ENCODE results near the gene OR5C1. TPM values are rescaled to one million over a fixed set of nuclear protein-coding genes. Genes with fewer than 3 reads are reported as not detected.

OR5C1 gene
- total RNA-seq, 1 experiment from 2014 or later = not detected

- TF ChIP-seq USF2 (CRISPR knock-in tag; IDR thresholded peaks at IDR 0.05) = no peak
- no peak for TF ChIP-seq ZNF423 (CRISPR knock-in tag; IDR thresholded peaks at IDR 0.05)
- TF ChIP-seq SOX15 (CRISPR knock-in tag; IDR thresholded peaks at IDR 0.05) = no peak
- TF ChIP-seq KAT7 (CRISPR knock-in tag; IDR thresholded peaks at IDR 0.05; ENCODE audit: borderline replicate concordance) = no peak
- no peak for TF ChIP-seq MLX (CRISPR knock-in tag; IDR thresholded peaks at IDR 0.05)
- TF ChIP-seq ATF1 (CRISPR knock-in tag; IDR thresholded peaks at IDR 0.05) = no peak
- no peak for TF ChIP-seq ERG (CRISPR knock-in tag; IDR thresholded peaks at IDR 0.05)
- no peak for TF ChIP-seq E2F5 (CRISPR knock-in tag; IDR thresholded peaks at IDR 0.05)
- TF ChIP-seq JUN (CRISPR knock-in tag; IDR thresholded peaks at IDR 0.05) = no peak
These were observed 31.7 kb downstream of the OR5C1 start (continued) for GRCh38 chr9:122820490-122820845.

GRCh38 chr9:122821278-122821943, 32.7 kb downstream of the OR5C1 start:
- no peak for ATAC-seq

GRCh38 chr9:122822056-122822455, 33.3 kb downstream of the OR5C1 start:
- H3K9me3 Mint-ChIP-seq = no peaks in the 10 kb centered on the region
- H3K27me3 Mint-ChIP-seq (ENCODE audit: low read depth) = no peaks in the 10 kb centered on the region
- ATAC-seq = no peak
- no peak for DNase-seq (ENCODE audit: low spot score)
- H3K27ac Mint-ChIP-seq = no peak overlapping the region
- CTCF ChIA-PET = no interaction called here
- no peak overlapping the region for H3K4me3 Mint-ChIP-seq
- peaks cover 6% of the 10 kb centered on the region for H3K4me1 Mint-ChIP-seq
- POLR2A ChIA-PET = no interaction called here
- H3K36me3 Mint-ChIP-seq = peaks cover 50% of the 10 kb centered on the region
- TF ChIP-seq EMX1 (CRISPR knock-in tag; IDR thresholded peaks at IDR 0.05) = no peak
- TF ChIP-seq PRRX2 (CRISPR knock-in tag; IDR thresholded peaks at IDR 0.05) = no peak
- TF ChIP-seq ATF3 (CRISPR knock-in tag; conservative IDR thresholded peaks at IDR 0.05) = no peak
- TF ChIP-seq AFF4 (CRISPR knock-in tag; IDR thresholded peaks at IDR 0.05; ENCODE audit: borderline replicate concordance) = no peak
- no peak for TF ChIP-seq ZBTB43 (CRISPR knock-in tag; IDR thresholded peaks at IDR 0.05)
- no peak for TF ChIP-seq RORB (CRISPR knock-in tag; IDR thresholded peaks at IDR 0.05)
- no peak for TF ChIP-seq E2F5 (CRISPR knock-in tag; IDR thresholded peaks at IDR 0.05)

More at GRCh38 chr9:122821278-122821943, 32.7 kb downstream of the OR5C1 start:
- Mint-ChIP-seq H3K4me1 (no peaks in the 10 kb centered on the region), H3K9me3 (no peaks in the 10 kb centered on the region), H3K27ac (no peak overlapping the region), H3K36me3 (peaks cover 49% of the 10 kb centered on the region), H3K27me3 (ENCODE audit: low read depth) (no peaks in the 10 kb centered on the region), H3K4me3 (no peak overlapping the region)
- no peak for DNase-seq (ENCODE audit: low spot score)
- ChIA-PET CTCF (no interaction called here), POLR2A (no interaction called here)
- TF ChIP-seq ZNF281 (CRISPR knock-in tag; IDR thresholded peaks at IDR 0.05) (no peak), ZNF219 (CRISPR knock-in tag; IDR thresholded peaks at IDR 0.05; ENCODE audit: borderline replicate concordance) (no peak), ATF1 (CRISPR knock-in tag; IDR thresholded peaks at IDR 0.05) (no peak), ZNF232 (CRISPR knock-in tag; IDR thresholded peaks at IDR 0.05) (no peak)
